Esophagus (tissue), 2 donors: Measurements from ENCODE around the gene MAML2. TPM values are rescaled to one million over a fixed set of nuclear protein-coding genes. Genes with fewer than 3 reads are reported as not detected.

Experiments used
- H3K27ac ChIP-seq, 2 donors: one replicate each; pipeline ENCODE4 v1.5.1; 2013; ENCODE audit warnings: low read depth in 2 of 2, mild to moderate bottlenecking in 2 of 2, inconsistent platforms in 1 of 2, low read length in 1 of 2, moderate library complexity in 1 of 2
- H3K27me3 ChIP-seq, 2 donors: one replicate each; pipeline ENCODE4 v1.6.1; 2013; ENCODE audit warnings: low read length in 2 of 2, control low read depth in 1 of 2, mild to moderate bottlenecking in 1 of 2; ENCODE audit not compliant: insufficient read depth in 2 of 2, control insufficient read depth in 1 of 2
- H3K36me3 ChIP-seq, 2 donors: one replicate each; pipeline ENCODE4 v1.6.1; 2013; ENCODE audit warnings: low read length in 1 of 2; ENCODE audit not compliant: control insufficient read depth in 2 of 2, insufficient read depth in 2 of 2
- H3K4me1 ChIP-seq, 2 donors: one replicate each; pipeline ENCODE4 v1.6.1; 2013; ENCODE audit warnings: low read length in 1 of 2; ENCODE audit not compliant: control insufficient read depth in 2 of 2, insufficient read depth in 2 of 2
- H3K4me3 ChIP-seq, 2 donors: one replicate each; pipeline ENCODE4 v1.5.1; 2013; ENCODE audit warnings: low read length in 2 of 2, mild to moderate bottlenecking in 2 of 2, low read depth in 1 of 2, moderate library complexity in 1 of 2
- H3K9me3 ChIP-seq, 2 donors: one replicate each; pipeline ENCODE4 v1.6.1; 2013; ENCODE audit warnings: mild to moderate bottlenecking in 2 of 2, low read depth in 1 of 2, low read length in 1 of 2, moderate library complexity in 1 of 2; ENCODE audit not compliant: control insufficient read depth in 2 of 2, insufficient read depth in 1 of 2
- WGBS, 2 donors: extraction: QIAGEN DNeasy Blood & Tissue Kit; methylation state at CpG; one replicate each; pipeline ENCODE4 v1.1.7; 2013; 5-methylcytosine and 5-hydroxymethylcytosine counted together
- polyA plus RNA-seq, 2 donors: library from polyadenylated mRNA; stranded (reverse); fragments of 200-250 nt; gene quantifications; one replicate each; pipeline ENCODE4 v1.2.3, GENCODE V29; 2013
- donor health status: healthy with polysubstance abuse.
- donor health status: Bipolar disorder and iron deficiency.

MAML2 gene
- polyA plus RNA-seq, 2 donors, result 1.9 to 2.0 TPM

DNA sequence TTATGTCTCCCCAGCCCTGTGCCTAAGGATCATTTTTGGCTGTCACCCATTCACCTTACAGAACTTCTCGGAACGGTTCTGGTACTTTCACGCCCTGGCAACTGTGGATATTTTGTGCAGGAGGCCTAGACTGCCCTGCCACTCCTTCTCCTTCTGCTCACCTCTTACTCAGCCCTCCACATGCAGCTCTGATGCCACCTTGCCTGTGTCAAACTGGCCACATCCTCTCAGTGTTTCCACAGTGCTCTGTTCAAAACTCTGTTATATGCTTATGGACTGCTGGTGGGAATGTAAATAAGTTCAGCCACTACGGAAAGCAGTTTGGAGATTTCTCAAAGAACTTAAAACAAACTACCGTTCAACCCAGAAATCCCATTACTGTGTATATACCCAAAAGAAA, 318.3 kb downstream of the MAML2 start:
- 91 to 93% methylated on average over 5 of the region's 5 CpGs for WGBS, 2 donors
- H3K27ac ChIP-seq, result no peak overlapping the region
- H3K9me3 ChIP-seq, result no peaks in the 10 kb centered on the region
- H3K4me3 ChIP-seq, result no peak overlapping the region
- H3K4me1 ChIP-seq, result no peaks in the 10 kb centered on the region
- H3K36me3 ChIP-seq, result no peaks in the 10 kb centered on the region
- H3K27me3 ChIP-seq, result no peaks in the 10 kb centered on the region

DNA sequence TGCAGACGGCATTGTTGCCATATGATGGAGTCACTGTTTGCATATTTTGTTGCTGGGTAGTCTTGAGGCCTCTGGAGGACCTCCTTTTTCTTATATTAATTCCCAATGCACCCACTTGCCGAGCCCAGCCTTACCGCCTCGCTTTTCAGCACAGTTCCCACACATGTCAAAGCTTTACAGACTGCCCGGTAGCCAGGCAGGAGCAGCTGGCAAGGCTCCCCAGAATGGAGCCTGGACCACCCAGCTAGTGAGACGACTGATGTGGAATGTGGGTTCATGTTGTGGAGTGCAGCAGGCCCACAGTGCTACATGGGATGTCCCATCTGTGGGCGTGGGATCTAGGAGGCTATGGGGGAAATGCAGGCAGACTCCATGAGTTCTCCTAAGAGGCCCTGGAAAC, 319.7 kb downstream of the MAML2 start:
- Histone ChIP-seq H3K27ac (no peak overlapping the region), H3K9me3 (no peaks in the 10 kb centered on the region), H3K36me3 (no peaks in the 10 kb centered on the region), H3K4me3 (no peak overlapping the region), H3K27me3 (no peaks in the 10 kb centered on the region), H3K4me1 (no peaks in the 10 kb centered on the region)
- WGBS, 2 donors, result 82 to 84% methylated on average over 7 of the region's 7 CpGs

DNA sequence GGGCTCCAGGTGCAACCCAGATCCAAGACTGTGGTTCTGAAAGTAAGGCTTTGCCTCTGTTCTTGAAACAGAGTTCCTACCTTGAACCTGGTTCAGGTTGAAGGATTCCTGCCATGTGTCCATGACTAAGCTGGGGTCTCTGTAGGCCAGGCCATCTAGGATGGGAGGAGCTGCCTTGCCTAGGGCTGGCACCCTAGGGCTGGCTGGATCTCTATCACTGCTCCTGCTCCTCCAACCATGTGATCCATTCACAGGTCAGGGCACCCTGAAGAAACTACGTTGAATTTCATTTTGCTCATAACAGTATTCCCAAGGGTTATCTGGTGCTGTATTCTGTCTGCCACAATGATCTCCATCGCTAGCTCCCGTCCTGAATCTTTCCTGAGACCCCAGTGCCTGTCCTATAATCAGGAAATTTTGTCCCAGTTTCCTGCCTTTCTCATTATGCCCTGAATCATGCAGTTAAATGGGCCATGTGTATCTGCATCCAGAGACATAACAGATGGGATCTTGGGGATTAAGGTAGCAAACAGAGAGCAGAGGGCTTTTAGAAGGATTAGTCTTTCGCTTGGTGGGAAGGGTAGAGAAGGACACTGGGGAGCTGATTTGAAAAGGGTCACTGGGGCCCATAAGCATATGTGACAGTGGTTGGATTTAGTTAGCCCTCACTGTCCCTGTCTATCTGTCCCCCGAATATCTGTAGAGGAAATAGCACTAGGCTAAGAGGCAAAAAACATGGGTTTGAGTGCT, 320.9 kb downstream of the MAML2 start:
- Histone ChIP-seq H3K27ac (no peak overlapping the region), H3K27me3 (no peaks in the 10 kb centered on the region), H3K4me1 (no peaks in the 10 kb centered on the region), H3K36me3 (no peaks in the 10 kb centered on the region), H3K4me3 (no peak overlapping the region), H3K9me3 (no peaks in the 10 kb centered on the region)
- 95 to 96% methylated on average over 5 of the region's 5 CpGs for WGBS, 2 donors

DNA sequence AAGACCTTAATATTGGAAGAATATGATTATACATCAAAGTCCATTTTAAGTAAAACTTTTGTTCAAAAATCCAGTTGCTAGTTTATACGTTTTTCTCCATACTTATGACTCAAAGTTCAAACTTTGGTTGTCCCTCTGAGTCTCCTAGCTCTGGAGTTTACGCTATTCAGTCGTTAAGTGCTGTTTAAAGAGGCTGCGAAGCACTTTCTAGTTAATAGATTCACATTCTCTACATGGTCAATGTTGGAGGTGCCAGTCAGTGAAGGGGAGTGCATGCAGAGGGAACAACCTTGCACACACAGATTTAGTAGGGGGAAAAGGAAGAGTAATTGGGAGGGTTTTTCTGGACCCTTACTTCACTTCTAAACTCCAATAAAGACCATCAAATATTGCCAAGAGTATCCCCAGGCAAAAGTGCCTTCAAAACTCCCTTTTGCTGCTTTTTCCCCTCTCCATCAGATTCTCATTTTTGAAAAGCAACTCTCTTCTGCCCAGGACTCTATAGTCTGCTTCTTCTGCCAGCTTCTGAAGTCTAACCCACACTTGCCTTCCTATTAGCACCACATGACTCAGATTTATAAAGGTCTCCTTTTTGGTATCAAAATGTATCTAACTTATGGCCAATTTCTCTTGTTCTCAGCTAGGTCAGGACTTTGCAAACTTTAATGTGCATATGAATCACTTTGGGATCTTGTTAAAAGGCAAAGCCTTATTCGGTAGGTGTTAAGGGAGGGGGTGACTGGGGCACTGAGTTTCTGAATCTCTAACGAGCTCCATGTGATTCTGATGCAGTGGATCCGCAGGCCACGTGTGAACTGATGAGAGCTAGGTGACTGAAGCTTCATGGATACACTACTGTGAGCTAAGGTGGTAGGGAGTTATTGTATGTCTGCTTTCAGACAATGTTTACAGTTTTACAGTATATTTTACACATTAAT, 322.9 kb downstream of the MAML2 start:
- H3K36me3 ChIP-seq, result no peaks in the 10 kb centered on the region
- 85 to 87% methylated on average over 8 of the region's 8 CpGs for whole genome bisulfite sequencing, 2 donors
- H3K4me1 ChIP-seq, result no peaks in the 10 kb centered on the region

DNA sequence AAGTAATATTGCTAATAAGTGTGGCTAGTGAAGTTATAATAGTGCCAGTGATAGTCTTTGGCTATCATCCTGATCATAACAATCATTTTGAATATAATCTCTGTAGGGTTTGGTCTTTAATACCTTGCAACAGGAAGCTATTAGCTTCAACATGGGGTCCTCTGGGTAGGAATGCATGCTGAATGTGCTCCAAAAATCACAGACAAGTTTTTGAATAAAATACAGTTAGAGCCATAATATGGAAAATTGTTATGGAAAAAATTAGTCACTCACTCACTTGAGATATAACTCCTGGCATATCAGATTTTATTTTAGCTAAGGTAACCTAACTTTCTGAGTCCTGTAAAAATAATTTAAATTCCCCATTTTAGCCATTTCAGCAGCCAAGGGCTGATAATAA, 323.7 kb downstream of the MAML2 start:
- Histone ChIP-seq H3K4me3 (no peak overlapping the region), H3K27ac (no peak overlapping the region), H3K4me1 (no peaks in the 10 kb centered on the region), H3K36me3 (no peaks in the 10 kb centered on the region), H3K9me3 (no peaks in the 10 kb centered on the region), H3K27me3 (no peaks in the 10 kb centered on the region)

More for the DNA sequence above, 322.9 kb downstream of the MAML2 start:
- Histone ChIP-seq H3K27me3 (no peaks in the 10 kb centered on the region), H3K9me3 (no peaks in the 10 kb centered on the region), H3K4me3 (no peak overlapping the region), H3K27ac (no peak overlapping the region)

DNA sequence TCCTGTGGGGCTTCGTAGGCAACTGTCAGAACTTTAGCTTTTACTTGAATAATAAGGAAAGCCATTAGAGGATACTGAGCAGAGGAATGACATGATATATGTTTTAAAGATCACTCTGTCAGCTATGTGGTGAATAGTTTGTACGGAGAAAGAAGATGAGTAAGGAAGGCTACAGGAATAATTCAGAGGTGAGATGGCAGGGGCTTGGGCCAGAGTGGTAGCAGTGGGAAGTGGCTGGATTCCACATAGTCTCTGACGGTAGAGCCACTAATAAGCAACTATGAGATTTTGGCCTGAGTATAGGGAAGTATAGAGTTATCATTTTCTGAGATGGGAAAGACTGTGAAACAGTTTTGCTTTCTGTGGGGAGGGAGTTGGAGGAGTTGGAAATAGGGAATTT, 325.1 kb downstream of the MAML2 start:
- Histone ChIP-seq H3K9me3 (no peaks in the 10 kb centered on the region), H3K4me1 (no peaks in the 10 kb centered on the region), H3K27ac (no peak overlapping the region), H3K27me3 (no peaks in the 10 kb centered on the region), H3K36me3 (no peaks in the 10 kb centered on the region), H3K4me3 (no peak overlapping the region)
- WGBS, 2 donors, result 86 to 92% methylated on average over 3 of the region's 3 CpGs

DNA sequence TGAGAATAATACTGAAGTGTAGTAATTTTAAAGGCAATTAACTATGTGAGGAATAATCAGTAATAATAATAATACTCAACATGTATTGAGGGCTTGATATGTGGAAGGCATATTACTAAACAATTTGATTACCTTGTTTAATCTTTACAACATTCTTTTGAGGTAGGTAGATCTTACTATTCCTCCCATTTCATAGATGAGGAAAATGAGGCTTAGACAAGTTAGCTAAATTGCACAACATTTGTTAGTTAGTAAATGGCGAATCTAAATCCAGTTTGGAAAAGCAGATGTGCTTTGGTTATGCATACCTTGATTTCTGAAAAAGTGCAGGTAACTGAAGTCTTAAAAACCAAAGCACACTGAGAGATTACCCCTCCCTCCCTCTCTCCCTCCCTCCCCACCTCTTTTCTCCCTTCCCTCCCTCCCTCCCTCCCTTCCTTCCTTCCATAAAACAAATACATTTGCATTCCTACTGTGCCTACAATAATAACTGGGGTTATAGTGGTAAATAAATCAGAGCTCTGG, 326.0 kb downstream of the MAML2 start:
- H3K4me3 ChIP-seq, result no peak overlapping the region
- no peaks in the 10 kb centered on the region for H3K36me3 ChIP-seq
- WGBS, 2 donors, result 85 to 96% methylated on average over 1 of the region's 1 CpG
- H3K27me3 ChIP-seq, result no peaks in the 10 kb centered on the region
- peaks cover 0 to 2% of the 10 kb centered on the region in 2 donors for H3K4me1 ChIP-seq
- no peaks in the 10 kb centered on the region for H3K9me3 ChIP-seq
- no peak overlapping the region for H3K27ac ChIP-seq

DNA sequence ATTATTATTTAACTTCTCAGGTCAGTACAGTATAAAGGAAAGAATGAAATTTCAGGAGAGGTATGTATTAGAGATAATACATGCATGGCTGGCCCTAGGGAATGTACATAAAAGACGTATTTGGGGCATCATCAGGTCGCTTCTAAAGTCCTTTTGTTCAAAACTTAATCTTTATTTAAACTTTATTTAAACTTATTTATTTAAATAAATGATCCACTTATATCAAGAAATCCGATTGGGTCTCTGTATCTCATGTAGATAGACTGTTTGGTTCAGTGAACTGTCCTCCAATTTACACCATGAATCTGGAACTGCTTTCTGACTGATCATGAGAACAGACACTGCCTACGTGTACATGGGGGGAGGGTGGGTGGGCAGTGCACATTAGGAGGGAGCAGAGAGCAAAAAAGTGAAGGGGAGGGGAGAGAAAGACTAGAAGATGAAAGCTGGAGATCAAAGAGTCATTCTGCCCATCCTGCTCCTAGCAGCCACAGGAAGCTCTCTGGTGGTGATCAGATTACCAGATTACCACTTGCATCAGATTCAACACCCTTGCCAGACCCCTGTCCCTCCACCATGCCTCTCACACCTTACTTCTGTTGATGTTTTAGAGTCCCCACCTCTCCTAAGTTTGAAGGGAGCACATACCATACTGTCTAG, 327.0 kb downstream of the MAML2 start:
- no peaks in the 10 kb centered on the region for H3K9me3 ChIP-seq
- 72 to 78% methylated on average over 4 of the region's 4 CpGs for WGBS, 2 donors
- H3K36me3 ChIP-seq, result no peaks in the 10 kb centered on the region
- no peak overlapping the region for H3K27ac ChIP-seq
- H3K4me3 ChIP-seq, result no peak overlapping the region
- peaks cover 0 to 2% of the 10 kb centered on the region in 2 donors for H3K4me1 ChIP-seq
- H3K27me3 ChIP-seq, result no peaks in the 10 kb centered on the region

DNA sequence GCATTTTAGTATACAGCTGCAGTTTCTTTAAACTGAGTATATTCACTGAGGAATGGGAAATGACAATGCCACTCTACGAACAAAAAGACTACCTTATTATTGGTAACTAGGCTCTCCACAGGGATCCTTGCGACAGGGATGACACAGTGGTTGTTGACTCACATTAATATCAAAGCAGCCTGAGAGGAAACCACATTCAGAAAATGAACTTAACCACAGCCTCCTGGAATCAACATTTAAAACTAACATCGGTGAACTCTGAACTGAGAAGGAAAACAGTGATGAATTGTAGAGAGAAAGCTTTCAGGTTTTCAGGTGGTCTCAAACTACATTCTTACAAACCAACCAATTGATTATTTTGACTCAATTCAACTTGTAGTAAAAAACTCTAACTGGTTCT, 328.8 kb downstream of the MAML2 start:
- H3K9me3 ChIP-seq, result no peaks in the 10 kb centered on the region
- no peak overlapping the region for H3K4me3 ChIP-seq
- H3K27me3 ChIP-seq, result no peaks in the 10 kb centered on the region
- peaks cover 0 to 2% of the 10 kb centered on the region in 2 donors for H3K4me1 ChIP-seq
- H3K27ac ChIP-seq, result no peak overlapping the region
- no peaks in the 10 kb centered on the region for H3K36me3 ChIP-seq
- 60% methylated on average over 3 of the region's 3 CpGs for WGBS, 2 donors
